K562 (cell line): Measurements from ENCODE around the gene ADAM19. TPM values are rescaled to one million over a fixed set of nuclear protein-coding genes. Genes with fewer than 3 reads are reported as not detected.

Experiments used
- ELF2 ChIP-seq: fragments of 250-450 bp; sonication (Bioruptor Pico); IDR thresholded peaks from 2 replicates; pipeline ENCODE4 v1.5.0; 2021; ENCODE audit warnings: mild to moderate bottlenecking
- FIP1L1 ChIP-seq: fragments of 200-400 bp; formaldehyde crosslinking; IDR thresholded peaks from 2 replicates; pipeline ENCODE4 v1.6.1; 2018; ENCODE audit warnings: mild to moderate bottlenecking, low read depth, low read length; ENCODE audit not compliant: poor library complexity, severe bottlenecking
- JUND ChIP-seq, 2 experiments: IDR thresholded peaks; 2 replicates in 1 of 2; 3 replicates in 1 of 2; pipeline ENCODE4 v1.6.1; 2011; ENCODE audit warnings: borderline replicate concordance in 2 of 2, low read depth in 2 of 2, low read length in 2 of 2, improper control_type of control experiment in 1 of 2, missing biosample characterization in 1 of 2, missing genetic modification characterization in 1 of 2, missing genetic modification reagents in 1 of 2
- MBD2 ChIP-seq: sonication (generic); IDR thresholded peaks from 2 replicates; pipeline ENCODE4 v1.6.1; 2016; ENCODE audit warnings: low read depth, borderline replicate concordance
- MEF2A ChIP-seq: IDR thresholded peaks from 2 replicates; pipeline ENCODE4 v1.6.1; 2011; ENCODE audit warnings: low read depth, mild to moderate bottlenecking, low read length, moderate library complexity; ENCODE audit not compliant: control insufficient read depth
- MXI1 ChIP-seq: IDR thresholded peaks from 2 replicates; pipeline ENCODE4 v1.6.1; 2011; ENCODE audit warnings: low read depth, mild to moderate bottlenecking, improper control_type of control experiment, low read length
- RB1 ChIP-seq: fragments of 450-650 bp; IDR thresholded peaks from 2 replicates; pipeline ENCODE4 v1.6.1; 2017; ENCODE audit warnings: low read depth, mild to moderate bottlenecking
- SRSF3 ChIP-seq: fragments of 200-400 bp; formaldehyde crosslinking; IDR thresholded peaks from 2 replicates; pipeline ENCODE4 v1.6.1; 2016; ENCODE audit warnings: mild to moderate bottlenecking, low read length, moderate library complexity; ENCODE audit not compliant: insufficient read depth
- SRSF9 ChIP-seq: fragments of 200-400 bp; formaldehyde crosslinking; IDR thresholded peaks from 2 replicates; pipeline ENCODE4 v1.6.1; 2017; ENCODE audit warnings: low read depth, low read length, borderline replicate concordance
- TARDBP ChIP-seq: fragments of 450-650 bp; IDR thresholded peaks from 2 replicates; pipeline ENCODE4 v1.6.1; 2016
- ZNF311 ChIP-seq: fragments of 250-450 bp; sonication (Bioruptor Pico); IDR thresholded peaks from 2 replicates; pipeline ENCODE4 v1.4.0; 2020; ENCODE audit warnings: mild to moderate bottlenecking, moderate library complexity
- polyA plus RNA-seq, 8 experiments: library from polyadenylated mRNA; depleted of rRNA in 4 of 8; stranded (reverse) in 5 of 8; unstranded in 3 of 8; fragments of >200 nt; fragmentation: Nextera tagmentation in 2 of 8; fragmentation: Illumina TruSeq in 1 of 8; extraction: Ambion mirVana in 2 of 8; extraction: Trizol in 1 of 8; gene quantifications; 2 replicates each; pipeline versions ENCODE4 v1.2.1 to v1.2.3, GENCODE V29; 2011 to 2014; ENCODE audit warnings: inconsistent platforms in 1 of 8, missing spikeins in 1 of 8
- total RNA-seq, 7 experiments: library from RNA; depleted of rRNA in 6 of 7; stranded (reverse); fragments of >200 nt in 6 of 7; fragmentation: Illumina TruSeq in 2 of 7; extraction: Trizol in 2 of 7; gene quantifications; 2 replicates each; pipeline versions ENCODE4 v1.2.1 to v1.2.3, GENCODE V29; 2011 to 2021; ENCODE audit warnings: low replicate concordance in 1 of 7
- TF ChIP-seq, protein P1 (sequence below): IDR thresholded peaks from 2 replicates; pipeline ENCODE4 v1.6.1; 2012; ENCODE audit warnings: low read depth, low read length, improper control_type of control experiment, borderline replicate concordance
- TF ChIP-seq, protein P2 (sequence below): fragments of 250-450 bp; sonication (Bioruptor Pico); IDR thresholded peaks from 2 replicates; pipeline ENCODE4 v1.5.0; 2020; ENCODE audit warnings: mild to moderate bottlenecking, borderline replicate concordance
- TF ChIP-seq, protein P3 (sequence below): fragments of 450-650 bp; conservative IDR thresholded peaks from 2 replicates; pipeline ENCODE4 v1.6.1; 2016; ENCODE audit warnings: missing genetic modification characterization, low read depth, mild to moderate bottlenecking, missing compliant biosample characterization, moderate library complexity
- TF ChIP-seq, protein P4 (sequence below): sonication (generic); formaldehyde crosslinking; IDR thresholded peaks from 2 replicates; pipeline ENCODE4 v1.8.1; 2022; ENCODE audit warnings: missing genetic modification reagents
- TF ChIP-seq, protein P5 (sequence below): fragments of 450-650 bp; IDR thresholded peaks from 2 replicates; pipeline ENCODE4 v1.6.1; 2016; ENCODE audit warnings: missing biosample characterization, missing genetic modification characterization

The ADAM19 gene
- total and polyA plus RNA-seq, 9 of the 15 experiments (the other 6 are each of a cell fraction or from before 2014, with no cell fraction given) = 0.11 to 1.1 (median 0.43) TPM

DNA sequence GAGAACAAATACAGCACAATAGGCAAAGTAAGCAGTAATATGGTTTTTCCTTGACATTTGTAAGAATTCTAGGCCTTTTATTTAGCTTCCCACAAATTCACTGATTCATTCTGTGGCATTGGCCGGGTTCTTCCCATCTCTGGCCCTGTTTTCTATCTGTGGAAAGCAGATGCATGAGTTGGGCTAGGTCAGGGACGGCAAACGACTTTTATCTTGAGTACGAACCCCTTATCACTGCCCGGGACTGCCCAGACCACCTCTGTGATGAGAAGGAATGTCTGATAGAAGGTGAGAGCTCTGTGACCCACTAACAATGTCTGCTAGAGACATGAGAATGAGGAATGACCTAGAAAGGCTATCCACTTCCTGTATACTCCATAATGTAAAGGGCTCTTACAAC, 35.4 kb upstream of the ADAM19 start (continued):
- TF ChIP-seq, protein P1, sequence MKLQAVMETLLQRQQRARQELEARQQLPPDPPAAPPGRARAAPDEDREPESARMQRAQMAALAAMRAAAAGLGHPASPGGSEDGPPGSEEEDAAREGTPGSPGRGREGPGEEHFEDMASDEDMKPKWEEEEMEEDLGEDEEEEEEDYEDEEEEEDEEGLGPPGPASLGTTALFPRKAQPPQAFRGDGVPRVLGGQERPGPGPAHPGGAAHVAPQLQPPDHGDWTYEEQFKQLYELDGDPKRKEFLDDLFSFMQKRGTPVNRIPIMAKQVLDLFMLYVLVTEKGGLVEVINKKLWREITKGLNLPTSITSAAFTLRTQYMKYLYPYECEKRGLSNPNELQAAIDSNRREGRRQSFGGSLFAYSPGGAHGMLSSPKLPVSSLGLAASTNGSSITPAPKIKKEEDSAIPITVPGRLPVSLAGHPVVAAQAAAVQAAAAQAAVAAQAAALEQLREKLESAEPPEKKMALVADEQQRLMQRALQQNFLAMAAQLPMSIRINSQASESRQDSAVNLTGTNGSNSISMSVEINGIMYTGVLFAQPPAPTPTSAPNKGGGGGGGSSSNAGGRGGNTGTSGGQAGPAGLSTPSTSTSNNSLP = peak; percentile 59; the same call in 1 of the 2 replicates
- TF ChIP-seq SRSF9 (no peak), JUND (IDR thresholded peaks at IDR 0.05; ENCODE audit: borderline replicate concordance, low read depth, low read length) (peak; percentile 56; the same call in 1 of the 2 replicates), JUND (tag; IDR thresholded peaks at IDR 0.05; ENCODE audit: borderline replicate concordance, low read depth, low read length) (peak; percentile 30; the same call in 1 of the 3 replicates), MBD2 (0 out of 2 replicates have a peak, but pooled peaks have one; percentile 53), ELF2 (no peak), FIP1L1 (no peak), ZNF311 (no peak), RB1 (0 out of 2 replicates have a peak, but pooled peaks have one; percentile 19), TARDBP (no peak), SRSF3 (no peak), MEF2A (no peak), MXI1 (peak; percentile 27; the same call in 1 of the 2 replicates)
- TF ChIP-seq, protein P2, sequence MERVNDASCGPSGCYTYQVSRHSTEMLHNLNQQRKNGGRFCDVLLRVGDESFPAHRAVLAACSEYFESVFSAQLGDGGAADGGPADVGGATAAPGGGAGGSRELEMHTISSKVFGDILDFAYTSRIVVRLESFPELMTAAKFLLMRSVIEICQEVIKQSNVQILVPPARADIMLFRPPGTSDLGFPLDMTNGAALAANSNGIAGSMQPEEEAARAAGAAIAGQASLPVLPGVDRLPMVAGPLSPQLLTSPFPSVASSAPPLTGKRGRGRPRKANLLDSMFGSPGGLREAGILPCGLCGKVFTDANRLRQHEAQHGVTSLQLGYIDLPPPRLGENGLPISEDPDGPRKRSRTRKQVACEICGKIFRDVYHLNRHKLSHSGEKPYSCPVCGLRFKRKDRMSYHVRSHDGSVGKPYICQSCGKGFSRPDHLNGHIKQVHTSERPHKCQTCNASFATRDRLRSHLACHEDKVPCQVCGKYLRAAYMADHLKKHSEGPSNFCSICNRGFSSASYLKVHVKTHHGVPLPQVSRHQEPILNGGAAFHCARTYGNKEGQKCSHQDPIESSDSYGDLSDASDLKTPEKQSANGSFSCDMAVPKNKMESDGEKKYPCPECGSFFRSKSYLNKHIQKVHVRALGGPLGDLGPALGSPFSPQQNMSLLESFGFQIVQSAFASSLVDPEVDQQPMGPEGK (CRISPR knock-in tag) = no peak
- TF ChIP-seq, protein P3, sequence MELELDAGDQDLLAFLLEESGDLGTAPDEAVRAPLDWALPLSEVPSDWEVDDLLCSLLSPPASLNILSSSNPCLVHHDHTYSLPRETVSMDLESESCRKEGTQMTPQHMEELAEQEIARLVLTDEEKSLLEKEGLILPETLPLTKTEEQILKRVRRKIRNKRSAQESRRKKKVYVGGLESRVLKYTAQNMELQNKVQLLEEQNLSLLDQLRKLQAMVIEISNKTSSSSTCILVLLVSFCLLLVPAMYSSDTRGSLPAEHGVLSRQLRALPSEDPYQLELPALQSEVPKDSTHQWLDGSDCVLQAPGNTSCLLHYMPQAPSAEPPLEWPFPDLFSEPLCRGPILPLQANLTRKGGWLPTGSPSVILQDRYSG = 0 out of 2 replicates have a peak, but pooled peaks have one; percentile 7
- TF ChIP-seq, protein P4, sequence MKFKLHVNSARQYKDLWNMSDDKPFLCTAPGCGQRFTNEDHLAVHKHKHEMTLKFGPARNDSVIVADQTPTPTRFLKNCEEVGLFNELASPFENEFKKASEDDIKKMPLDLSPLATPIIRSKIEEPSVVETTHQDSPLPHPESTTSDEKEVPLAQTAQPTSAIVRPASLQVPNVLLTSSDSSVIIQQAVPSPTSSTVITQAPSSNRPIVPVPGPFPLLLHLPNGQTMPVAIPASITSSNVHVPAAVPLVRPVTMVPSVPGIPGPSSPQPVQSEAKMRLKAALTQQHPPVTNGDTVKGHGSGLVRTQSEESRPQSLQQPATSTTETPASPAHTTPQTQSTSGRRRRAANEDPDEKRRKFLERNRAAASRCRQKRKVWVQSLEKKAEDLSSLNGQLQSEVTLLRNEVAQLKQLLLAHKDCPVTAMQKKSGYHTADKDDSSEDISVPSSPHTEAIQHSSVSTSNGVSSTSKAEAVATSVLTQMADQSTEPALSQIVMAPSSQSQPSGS = no peak
- TF ChIP-seq, protein P5, sequence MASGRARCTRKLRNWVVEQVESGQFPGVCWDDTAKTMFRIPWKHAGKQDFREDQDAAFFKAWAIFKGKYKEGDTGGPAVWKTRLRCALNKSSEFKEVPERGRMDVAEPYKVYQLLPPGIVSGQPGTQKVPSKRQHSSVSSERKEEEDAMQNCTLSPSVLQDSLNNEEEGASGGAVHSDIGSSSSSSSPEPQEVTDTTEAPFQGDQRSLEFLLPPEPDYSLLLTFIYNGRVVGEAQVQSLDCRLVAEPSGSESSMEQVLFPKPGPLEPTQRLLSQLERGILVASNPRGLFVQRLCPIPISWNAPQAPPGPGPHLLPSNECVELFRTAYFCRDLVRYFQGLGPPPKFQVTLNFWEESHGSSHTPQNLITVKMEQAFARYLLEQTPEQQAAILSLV = no peak
